ENCODE measurements around the gene CTIF. TPM values are rescaled to one million over a fixed set of nuclear protein-coding genes. Genes with fewer than 3 reads are reported as not detected.
A peak's percentile ranks its signal among the peaks of the same experiment; 100 is the strongest.

CTIF gene
- total RNA-seq, 1 experiment from 2014 or later, result 95.8 TPM

DNA sequence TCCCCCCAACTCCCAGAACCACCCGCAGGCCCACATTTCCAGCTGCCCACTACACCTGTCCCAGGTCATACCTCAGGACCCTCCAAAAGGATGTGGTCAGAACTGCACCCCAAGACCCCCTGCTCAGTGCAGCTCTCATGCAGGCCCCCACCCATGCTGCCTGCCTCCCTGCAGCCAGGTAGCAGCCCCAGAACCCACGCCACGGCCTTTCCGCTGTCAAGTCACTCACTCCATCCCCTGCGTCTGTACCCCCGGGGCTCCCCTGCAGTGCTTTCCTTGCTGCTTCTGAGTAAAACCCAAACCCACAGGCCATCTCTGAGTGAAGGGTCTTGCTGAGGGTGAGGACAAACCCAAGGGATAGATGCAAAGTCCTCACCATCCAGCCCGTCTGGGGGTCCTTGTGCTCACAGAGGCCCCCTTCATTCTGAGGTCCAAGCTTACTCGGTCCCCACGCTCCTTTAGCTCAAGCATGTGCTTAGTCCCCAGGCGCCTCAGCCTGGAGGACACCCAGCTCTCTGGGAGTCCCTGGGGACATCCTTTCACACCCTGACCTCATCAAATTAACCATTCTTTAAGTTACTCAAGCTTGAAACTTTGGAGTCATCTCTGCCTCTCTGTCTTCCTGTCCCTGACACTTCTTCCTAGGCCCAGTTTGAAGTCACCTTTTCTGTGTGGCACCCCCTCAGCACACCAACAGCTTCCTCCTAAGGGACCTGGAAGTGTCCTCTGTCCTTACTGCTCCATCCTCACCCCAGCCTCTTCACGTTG is 281.8 kb downstream of the CTIF start:
- no TSS peak for BruUV-seq (replicated peaks)
- H3K9me3 Mint-ChIP-seq (ENCODE audit: unreplicated experiment), result no peaks in the 10 kb centered on the region
- TF ChIP-seq, protein P1, sequence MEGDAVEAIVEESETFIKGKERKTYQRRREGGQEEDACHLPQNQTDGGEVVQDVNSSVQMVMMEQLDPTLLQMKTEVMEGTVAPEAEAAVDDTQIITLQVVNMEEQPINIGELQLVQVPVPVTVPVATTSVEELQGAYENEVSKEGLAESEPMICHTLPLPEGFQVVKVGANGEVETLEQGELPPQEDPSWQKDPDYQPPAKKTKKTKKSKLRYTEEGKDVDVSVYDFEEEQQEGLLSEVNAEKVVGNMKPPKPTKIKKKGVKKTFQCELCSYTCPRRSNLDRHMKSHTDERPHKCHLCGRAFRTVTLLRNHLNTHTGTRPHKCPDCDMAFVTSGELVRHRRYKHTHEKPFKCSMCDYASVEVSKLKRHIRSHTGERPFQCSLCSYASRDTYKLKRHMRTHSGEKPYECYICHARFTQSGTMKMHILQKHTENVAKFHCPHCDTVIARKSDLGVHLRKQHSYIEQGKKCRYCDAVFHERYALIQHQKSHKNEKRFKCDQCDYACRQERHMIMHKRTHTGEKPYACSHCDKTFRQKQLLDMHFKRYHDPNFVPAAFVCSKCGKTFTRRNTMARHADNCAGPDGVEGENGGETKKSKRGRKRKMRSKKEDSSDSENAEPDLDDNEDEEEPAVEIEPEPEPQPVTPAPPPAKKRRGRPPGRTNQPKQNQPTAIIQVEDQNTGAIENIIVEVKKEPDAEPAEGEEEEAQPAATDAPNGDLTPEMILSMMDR (IDR thresholded peaks at IDR 0.05; ENCODE audit: unreplicated experiment), result no peak
- peaks cover 8% of the 10 kb centered on the region for H3K4me1 Mint-ChIP-seq (ENCODE audit: insufficient read depth, unreplicated experiment)
- POLR2A ChIA-PET, result interaction anchor here (1.0 kb wide), 1 partner anchor 12 kb away, joined by 3 read pairs; no protein-coding TSS in a partner anchor
- CTCF ChIA-PET, result interaction anchor here (1.4 kb wide), 1 partner anchor 14 kb away, joined by 4 read pairs; no protein-coding TSS in a partner anchor
- no peak overlapping the region for H3K4me3 Mint-ChIP-seq (ENCODE audit: unreplicated experiment)
- DNase-seq (ENCODE audit: unreplicated experiment), result no peak
- no peaks in the 10 kb centered on the region for H3K27me3 Mint-ChIP-seq (ENCODE audit: insufficient read depth, unreplicated experiment)
- H3K27ac Mint-ChIP-seq (ENCODE audit: low read depth, unreplicated experiment), result no peak overlapping the region
- peaks cover 29% of the 10 kb centered on the region for H3K36me3 Mint-ChIP-seq (ENCODE audit: insufficient read depth, unreplicated experiment)
- intact Hi-C loops (cut with micrococcal nuclease), result no loop called here

DNA sequence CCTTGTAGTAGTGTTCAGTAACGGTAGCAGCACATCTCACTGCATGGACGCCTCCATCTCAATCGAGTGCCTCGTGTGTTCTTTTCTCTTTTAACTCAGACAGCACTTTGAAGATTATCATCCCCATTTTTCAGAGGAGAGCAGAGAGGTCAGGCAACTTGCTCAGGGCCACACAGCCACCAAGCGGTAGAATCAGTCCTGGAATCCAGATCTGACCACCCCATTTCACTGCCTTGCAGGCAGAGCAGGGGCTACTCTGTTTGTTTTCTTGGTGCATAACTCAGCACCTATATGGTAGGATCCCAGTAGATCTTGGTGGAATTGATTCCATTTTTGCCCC is 282.4 kb downstream of the CTIF start:
- no peaks in the 10 kb centered on the region for H3K9me3 Mint-ChIP-seq (ENCODE audit: unreplicated experiment)
- H3K36me3 Mint-ChIP-seq (ENCODE audit: insufficient read depth, unreplicated experiment), result peaks cover 31% of the 10 kb centered on the region
- H3K4me1 Mint-ChIP-seq (ENCODE audit: insufficient read depth, unreplicated experiment), result peaks cover 8% of the 10 kb centered on the region
- ChIA-PET CTCF (no interaction called here), POLR2A (interaction anchor here (1.0 kb wide), 1 partner anchor 12 kb away, joined by 3 read pairs; no protein-coding TSS in a partner anchor)
- intact Hi-C loops (cut with micrococcal nuclease), result no loop called here
- DNase-seq (ENCODE audit: unreplicated experiment), result no peak
- H3K4me3 Mint-ChIP-seq (ENCODE audit: unreplicated experiment), result no peak overlapping the region
- TF ChIP-seq, protein P1 (IDR thresholded peaks at IDR 0.05; ENCODE audit: unreplicated experiment), result no peak
- H3K27me3 Mint-ChIP-seq (ENCODE audit: insufficient read depth, unreplicated experiment), result no peaks in the 10 kb centered on the region
- H3K27ac Mint-ChIP-seq (ENCODE audit: low read depth, unreplicated experiment), result no peak overlapping the region
- no TSS peak for BruUV-seq (replicated peaks)

DNA sequence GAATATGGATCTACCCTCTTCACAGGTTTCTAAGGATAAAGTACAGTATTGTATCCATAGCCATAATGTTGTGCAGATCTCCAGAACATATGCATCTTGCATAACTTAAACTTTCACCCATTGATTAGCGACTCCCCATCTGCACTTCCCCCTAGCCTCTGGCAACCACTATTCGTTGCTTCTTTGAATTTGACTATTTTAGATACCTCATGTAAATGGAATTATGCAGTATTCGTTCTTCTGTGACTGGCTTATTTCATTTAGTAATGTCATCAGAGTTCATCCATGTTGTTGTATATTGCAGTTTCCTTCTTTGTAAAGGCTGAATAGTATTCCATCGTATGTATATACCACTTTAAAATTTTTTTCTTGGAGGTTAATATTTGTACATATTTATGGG is 283.0 kb downstream of the CTIF start:
- CTCF ChIA-PET, result interaction anchor here (0.8 kb wide), 1 partner anchor 145 kb away, joined by 3 read pairs; no protein-coding TSS in a partner anchor
- H3K36me3 Mint-ChIP-seq (ENCODE audit: insufficient read depth, unreplicated experiment), result peaks cover 28% of the 10 kb centered on the region
- no TSS peak for BruUV-seq (replicated peaks)

DNA sequence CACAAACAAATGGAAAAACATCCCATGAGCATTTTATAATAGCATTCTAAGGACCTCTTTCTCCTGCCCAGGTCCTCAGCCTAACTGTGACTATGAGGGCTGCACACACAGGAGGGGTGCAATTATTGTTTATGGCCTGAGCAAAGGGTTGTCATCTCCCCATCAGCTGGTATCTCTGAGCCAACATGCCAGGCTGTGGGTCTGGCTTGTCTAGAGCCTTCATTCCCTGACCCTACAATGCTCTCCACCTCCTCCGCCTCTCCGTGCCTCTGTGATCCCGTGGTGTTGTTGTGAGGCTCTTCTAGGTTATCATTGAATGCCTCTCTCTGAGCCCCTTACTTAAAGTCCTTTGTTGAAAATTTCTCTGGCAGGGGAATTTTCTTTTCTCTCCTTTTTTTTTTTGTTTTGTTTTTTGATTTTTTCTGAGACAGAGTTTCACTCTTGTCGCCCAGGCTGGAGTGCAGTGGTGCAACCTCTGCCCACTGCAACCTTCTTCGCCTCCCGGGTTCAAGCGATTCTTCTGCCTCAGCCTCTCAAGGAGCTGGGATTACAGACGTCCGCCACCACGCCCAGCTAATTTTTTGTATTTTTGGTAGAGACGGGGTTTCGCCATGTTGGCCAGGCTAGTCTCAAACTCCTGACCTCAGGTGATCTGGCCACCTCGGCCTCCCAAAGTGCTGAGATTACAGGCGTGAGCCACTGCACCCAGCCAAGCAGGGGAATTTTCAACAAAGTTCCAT is 285.6 kb downstream of the CTIF start:
- CTCF ChIA-PET, result no interaction called here
- no peaks in the 10 kb centered on the region for H3K27me3 Mint-ChIP-seq (ENCODE audit: insufficient read depth, unreplicated experiment)
- H3K9me3 Mint-ChIP-seq (ENCODE audit: unreplicated experiment), result no peaks in the 10 kb centered on the region
- intact Hi-C loops (cut with micrococcal nuclease), result no loop called here
- TF ChIP-seq, protein P1 (IDR thresholded peaks at IDR 0.05; ENCODE audit: unreplicated experiment), result no peak
- H3K27ac Mint-ChIP-seq (ENCODE audit: low read depth, unreplicated experiment), result peak overlapping the region; percentile 59
- no peak overlapping the region for H3K4me3 Mint-ChIP-seq (ENCODE audit: unreplicated experiment)
- peaks cover 36% of the 10 kb centered on the region for H3K36me3 Mint-ChIP-seq (ENCODE audit: insufficient read depth, unreplicated experiment)
- H3K4me1 Mint-ChIP-seq (ENCODE audit: insufficient read depth, unreplicated experiment), result peaks cover 8% of the 10 kb centered on the region
- POLR2A ChIA-PET, result interaction anchor here (0.6 kb wide), 1 partner anchor 86 kb away, joined by 3 read pairs; no protein-coding TSS in a partner anchor
- BruUV-seq (replicated peaks), result no TSS peak
- no peak for DNase-seq (ENCODE audit: unreplicated experiment)

More for the DNA sequence above, 283.0 kb downstream of the CTIF start:
- H3K4me1 Mint-ChIP-seq (ENCODE audit: insufficient read depth, unreplicated experiment), result peaks cover 8% of the 10 kb centered on the region
- intact Hi-C loops (cut with micrococcal nuclease), result no loop called here
- no peaks in the 10 kb centered on the region for H3K27me3 Mint-ChIP-seq (ENCODE audit: insufficient read depth, unreplicated experiment)
- H3K4me3 Mint-ChIP-seq (ENCODE audit: unreplicated experiment), result no peak overlapping the region
- DNase-seq (ENCODE audit: unreplicated experiment), result no peak
- no peaks in the 10 kb centered on the region for H3K9me3 Mint-ChIP-seq (ENCODE audit: unreplicated experiment)
- POLR2A ChIA-PET, result no interaction called here
- H3K27ac Mint-ChIP-seq (ENCODE audit: low read depth, unreplicated experiment), result no peak overlapping the region
- TF ChIP-seq, protein P1 (IDR thresholded peaks at IDR 0.05; ENCODE audit: unreplicated experiment), result no peak

Measured in MCF 10A (cell line).